WTC11 (cell line): Measurements from ENCODE around the gene UBE2H.

Source experiments
- CBFB ChIP-seq: sonication (generic); formaldehyde crosslinking; IDR thresholded peaks from 2 replicates; pipeline ENCODE4 v1.8.1; 2022; ENCODE audit warnings: mild to moderate bottlenecking, low read depth, missing genetic modification reagents
- CTCF ChIP-seq: fragments of 200-600 bp; IDR thresholded peaks from 2 replicates; pipeline ENCODE4 v1.8.0; 2022; ENCODE audit warnings: antibody characterized with exemption
- E2F5 ChIP-seq: sonication (generic); formaldehyde crosslinking; IDR thresholded peaks from 2 replicates; pipeline ENCODE4 v1.8.1; 2022; ENCODE audit warnings: mild to moderate bottlenecking, moderate library complexity, missing genetic modification reagents
- MLX ChIP-seq: sonication (generic); formaldehyde crosslinking; IDR thresholded peaks from 2 replicates; pipeline ENCODE4 v1.8.1; 2023; ENCODE audit warnings: mild to moderate bottlenecking, missing genetic modification reagents, moderate library complexity
- NFYB ChIP-seq: sonication (generic); formaldehyde crosslinking; conservative IDR thresholded peaks from 2 replicates; pipeline ENCODE4 v1.8.0; 2022; ENCODE audit warnings: low read depth, missing genetic modification reagents

DNA sequence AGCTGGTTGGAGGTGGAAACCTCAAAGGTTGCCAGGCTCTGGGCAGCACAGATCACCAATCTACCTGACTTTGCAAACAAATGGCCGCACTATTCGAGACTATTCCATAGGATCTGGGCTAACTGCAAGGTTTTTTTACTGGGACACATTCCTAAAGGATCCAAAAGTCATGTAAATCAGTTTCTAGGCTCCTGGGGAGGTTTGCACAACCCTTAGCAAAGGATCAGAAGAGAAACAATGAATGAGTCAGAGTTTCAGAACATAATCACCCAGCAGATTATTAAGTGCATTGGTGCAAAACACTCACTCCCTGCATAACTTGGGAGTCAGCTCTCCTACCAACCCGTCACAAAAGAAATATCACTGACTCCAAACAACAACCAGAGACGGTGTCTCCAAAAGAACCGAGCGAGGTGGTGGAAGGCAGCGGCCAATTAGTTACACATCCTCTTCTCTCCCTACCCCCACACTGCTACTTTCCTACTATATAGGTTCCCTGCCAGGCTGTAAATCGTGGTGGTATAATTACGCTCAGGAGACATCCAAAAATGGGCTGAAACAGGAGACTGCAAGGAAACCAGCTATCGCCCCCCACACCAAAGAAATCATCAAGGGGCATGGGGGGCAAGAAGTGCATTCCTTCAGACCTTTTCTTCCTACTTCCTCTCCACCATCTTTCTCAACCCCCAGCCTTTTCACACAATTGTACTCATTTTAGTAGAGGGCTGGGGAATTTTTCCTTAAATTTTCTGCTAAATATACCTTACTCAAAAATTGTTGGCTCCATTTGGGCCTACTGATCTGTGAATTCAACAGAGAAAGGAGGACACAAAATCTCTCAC, 3.2 kb downstream of the UBE2H start:
- TF ChIP-seq CBFB (CRISPR knock-in tag) = no peak
- TF ChIP-seq MLX (CRISPR knock-in tag) = no peak
- TF ChIP-seq CTCF = no peak
- no peak for TF ChIP-seq NFYB (CRISPR knock-in tag)
- no peak for TF ChIP-seq E2F5 (CRISPR knock-in tag)
